AG20443 (cell line): Measurements from ENCODE around the gene CTNNA2.

Experiments
- DNase-seq: peaks from one replicate; pipeline ENCODE4 v3.0.0; 2012; ENCODE audit warnings: low spot score, mixed read lengths

The CTNNA2 gene

DNA sequence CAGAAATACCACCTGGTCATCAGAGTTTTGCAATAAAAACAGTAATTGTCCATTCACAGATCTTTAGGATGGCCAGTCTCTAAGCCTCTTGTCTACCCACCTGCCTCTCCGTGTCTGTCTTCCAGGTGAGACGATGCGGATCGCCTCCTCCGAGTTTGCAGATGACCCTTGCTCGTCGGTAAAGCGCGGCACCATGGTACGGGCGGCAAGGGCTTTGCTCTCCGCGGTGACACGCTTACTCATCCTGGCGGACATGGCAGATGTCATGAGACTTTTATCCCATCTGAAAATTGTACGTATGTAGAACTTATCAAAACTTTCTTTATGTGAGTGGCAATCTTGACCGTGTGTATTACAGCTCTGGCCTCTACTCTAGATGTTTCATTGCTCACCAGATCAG, 345.0 kb downstream of the CTNNA2 start:
- no peak for DNase-seq

DNA sequence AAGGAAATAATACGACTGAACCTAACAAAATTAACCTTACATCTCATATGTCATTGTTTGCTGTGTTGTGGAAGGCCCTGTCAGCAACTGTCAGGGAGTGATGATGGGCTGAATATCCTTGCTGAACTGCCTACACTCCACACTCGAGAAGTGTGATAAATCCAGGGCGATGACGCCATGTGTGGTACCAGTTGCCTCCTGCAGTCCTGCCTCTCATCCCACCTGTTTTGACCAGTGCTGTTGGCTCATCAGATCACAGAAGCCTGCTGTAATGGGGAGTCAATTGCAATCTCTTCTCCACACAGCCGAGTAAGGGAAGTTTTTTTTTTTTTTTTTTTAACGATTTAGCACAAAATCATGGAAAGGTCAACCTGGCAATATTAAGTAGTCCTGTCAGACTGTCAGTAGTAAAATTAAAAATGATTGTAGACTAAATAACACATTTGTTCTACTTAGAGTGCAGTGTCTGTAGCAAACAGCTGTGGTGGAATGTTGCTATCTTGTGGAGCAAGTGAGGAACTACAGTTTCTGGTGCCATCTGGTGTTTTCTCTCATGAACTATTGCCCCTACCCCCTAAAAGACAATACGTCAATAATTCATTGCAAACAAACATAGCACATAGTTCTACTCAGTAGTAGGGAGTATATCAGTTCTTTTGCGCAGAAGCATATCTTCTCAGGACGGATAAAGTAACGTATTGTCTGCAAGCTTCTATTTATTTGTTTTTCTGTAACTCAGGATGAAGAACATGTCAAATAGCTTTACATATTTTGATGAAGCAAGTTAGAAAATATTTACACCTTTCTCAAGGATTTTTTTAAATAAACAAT, 347.6 kb downstream of the CTNNA2 start:
- DNase-seq: peak; percentile 18

- no peak for DNase-seq
These were observed 348.2 kb downstream of the CTNNA2 start for GRCh38 chr2:79861059-79861374.

DNA sequence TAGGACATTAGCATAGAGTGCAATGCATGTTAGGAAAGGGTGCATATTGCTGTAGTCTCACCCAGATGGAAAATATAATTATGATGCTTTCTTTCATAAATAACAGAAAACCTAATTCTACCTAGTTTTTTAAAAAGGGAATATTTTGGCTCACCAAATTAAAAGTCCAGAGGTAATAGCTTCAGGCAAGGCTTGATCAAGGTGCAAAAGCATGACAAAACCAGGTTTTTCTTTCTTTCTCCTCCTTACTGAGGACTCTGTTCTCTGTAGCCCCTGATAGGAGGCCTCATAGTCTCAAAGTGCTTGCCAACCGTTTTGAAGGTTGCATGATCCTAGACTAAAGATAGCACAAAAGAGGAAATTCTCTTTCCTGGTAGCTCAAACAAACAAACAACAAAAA, 349.9 kb downstream of the CTNNA2 start:
- no peak for DNase-seq

DNA sequence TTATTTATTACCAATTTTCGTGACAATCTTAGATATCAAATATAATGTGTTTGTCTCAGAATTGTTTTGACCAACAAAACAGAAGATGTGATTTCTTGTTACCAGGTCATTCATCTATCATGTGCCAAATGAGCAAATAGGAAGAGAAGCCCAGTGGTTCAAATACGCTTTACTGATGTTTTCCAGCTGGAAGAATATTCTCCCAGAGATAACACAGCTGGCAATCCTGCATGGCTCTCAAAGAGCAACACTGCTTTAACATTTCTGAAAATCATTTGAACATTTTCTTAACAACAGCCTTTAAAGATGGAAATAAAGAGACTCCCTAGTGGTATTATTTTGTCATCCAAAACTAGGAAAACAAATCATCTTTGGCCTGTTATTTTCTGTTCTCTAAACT, 359.8 kb downstream of the CTNNA2 start:
- DNase-seq: no peak

DNA sequence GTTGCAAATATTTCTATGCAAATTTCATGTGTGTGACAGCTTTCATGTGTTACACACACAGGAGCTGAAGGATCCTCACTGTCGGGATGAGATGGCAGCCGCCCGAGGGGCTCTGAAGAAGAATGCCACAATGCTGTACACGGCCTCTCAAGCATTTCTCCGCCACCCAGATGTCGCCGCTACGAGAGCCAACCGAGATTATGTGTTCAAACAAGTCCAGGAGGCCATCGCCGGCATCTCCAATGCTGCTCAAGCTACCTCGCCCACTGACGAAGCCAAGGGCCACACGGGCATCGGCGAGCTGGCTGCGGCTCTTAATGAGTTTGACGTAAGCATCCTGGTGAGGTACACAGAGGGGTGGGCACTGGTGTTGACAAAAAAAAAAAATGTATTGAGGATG, 361.2 kb downstream of the CTNNA2 start:
- no peak for DNase-seq

DNA sequence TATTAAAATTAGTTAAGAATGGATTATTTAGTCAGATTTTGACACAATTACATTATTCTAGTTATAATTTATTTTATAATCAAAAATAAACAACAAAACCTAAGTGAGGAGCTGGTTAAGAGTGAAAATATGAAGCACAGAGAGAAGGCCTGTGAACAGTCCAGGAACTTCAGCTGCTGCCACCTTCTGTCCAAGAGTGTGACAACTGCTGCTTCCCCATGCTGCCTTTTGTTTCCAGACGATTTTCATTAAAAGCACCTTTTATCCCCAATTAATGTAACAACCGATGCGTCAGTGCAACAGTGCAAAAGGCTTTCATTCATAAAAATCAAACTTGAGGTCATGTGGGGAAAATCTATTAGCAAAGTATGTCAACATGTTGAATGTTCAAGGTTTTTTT, 363.6 kb downstream of the CTNNA2 start:
- DNase-seq: peak; percentile 18

GRCh38 chr2:79882548-79882947, 369.7 kb downstream of the CTNNA2 start:
- no peak for DNase-seq

DNA sequence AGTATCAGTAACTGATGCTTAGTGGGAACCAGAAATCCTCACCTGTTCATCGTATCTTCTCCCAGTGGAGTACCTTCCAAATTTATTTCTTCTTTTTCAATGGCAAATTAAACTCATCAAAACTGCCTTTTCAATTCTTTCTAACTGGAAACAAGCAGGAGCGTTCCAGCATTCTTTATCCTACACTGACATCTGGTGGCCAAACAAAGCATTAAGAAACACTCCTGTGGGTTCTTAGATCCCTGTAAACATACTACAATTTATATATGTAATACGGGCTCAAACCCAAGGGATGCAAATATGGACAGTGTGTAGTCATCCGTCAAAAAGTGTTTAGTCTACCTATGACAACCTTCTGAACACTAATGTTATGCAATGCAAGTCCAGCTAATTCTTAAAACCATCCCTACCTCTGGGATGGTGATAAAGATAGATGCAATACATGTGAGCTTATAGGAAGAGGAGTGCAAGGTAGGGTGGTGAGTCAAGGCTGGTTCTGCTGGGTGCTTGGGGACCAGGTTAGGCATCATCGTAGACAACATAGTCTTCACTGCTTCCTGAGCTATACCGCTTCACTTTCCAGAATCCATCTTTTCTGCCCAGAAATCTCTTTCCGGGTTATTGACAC, 375.0 kb downstream of the CTNNA2 start:
- peak; percentile 42 for DNase-seq

DNA sequence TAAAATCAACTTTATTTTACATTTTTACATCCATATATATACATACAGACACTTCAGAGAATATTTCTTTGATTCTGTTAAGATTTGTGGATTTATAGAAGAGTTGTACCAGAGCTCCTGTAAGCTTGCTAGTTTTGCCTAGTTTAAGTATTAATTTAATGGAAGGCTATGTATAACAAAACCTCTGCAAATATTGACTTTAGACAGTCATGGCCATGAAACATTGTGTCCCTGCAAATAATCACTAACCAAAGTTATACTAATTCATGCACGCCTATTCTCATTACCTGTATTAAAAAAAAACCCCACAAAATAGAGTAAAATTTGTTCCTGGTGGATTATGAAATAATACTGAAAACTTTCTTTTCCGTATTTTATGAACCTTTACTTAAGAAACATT, 379.3 kb downstream of the CTNNA2 start:
- no peak for DNase-seq

GRCh38 chr2:79899196-79899595, 386.3 kb downstream of the CTNNA2 start:
- DNase-seq: no peak

DNA sequence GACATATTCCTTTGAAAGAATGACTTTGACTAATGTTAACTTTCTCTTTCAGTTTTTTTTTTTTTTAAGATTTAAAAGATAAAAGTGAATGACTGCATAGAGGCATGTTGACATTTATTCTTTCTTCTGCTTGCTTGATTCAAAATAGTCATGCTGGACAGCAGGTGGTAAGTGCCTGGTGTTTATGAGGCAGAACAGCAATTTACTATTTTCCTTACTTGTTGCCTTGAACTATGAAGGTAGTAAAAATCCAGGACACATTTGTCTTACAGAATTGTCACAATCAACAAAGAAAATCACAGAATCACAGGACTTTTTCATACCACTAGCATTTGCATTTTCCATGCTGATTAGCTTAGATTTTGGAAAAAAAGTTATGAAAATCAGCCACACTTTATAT, 388.3 kb downstream of the CTNNA2 start:
- DNase-seq: no peak

GRCh38 chr2:79903222-79904000, 390.6 kb downstream of the CTNNA2 start:
- no peak for DNase-seq

GRCh38 chr2:79906139-79906890, 393.5 kb downstream of the CTNNA2 start:
- no peak for DNase-seq

- DNase-seq: no peak
These were observed 396.7 kb downstream of the CTNNA2 start for GRCh38 chr2:79909521-79909920.

GRCh38 chr2:79910643-79911042, 397.8 kb downstream of the CTNNA2 start:
- DNase-seq: no peak

DNA sequence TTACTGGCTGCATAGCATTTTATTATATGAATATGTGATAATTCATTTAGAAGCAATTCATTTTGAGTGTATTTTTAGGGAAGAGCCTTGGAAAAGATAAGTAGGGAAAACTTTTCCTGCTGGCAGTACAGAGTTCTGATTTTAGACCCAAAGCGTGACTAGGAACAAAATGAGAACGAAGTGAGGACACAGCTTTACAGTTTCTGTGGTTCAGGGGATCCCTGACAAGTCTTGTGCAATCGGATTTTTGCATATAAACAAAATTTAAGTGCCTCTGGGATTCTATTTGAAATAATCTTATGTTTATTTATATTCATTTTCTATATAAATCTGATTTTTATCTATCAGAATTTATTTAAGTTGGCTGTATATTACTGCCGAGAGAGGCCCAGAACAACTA, 402.6 kb downstream of the CTNNA2 start:
- DNase-seq: no peak

GRCh38 chr2:79916285-79916684, 403.4 kb downstream of the CTNNA2 start:
- DNase-seq: no peak

DNA sequence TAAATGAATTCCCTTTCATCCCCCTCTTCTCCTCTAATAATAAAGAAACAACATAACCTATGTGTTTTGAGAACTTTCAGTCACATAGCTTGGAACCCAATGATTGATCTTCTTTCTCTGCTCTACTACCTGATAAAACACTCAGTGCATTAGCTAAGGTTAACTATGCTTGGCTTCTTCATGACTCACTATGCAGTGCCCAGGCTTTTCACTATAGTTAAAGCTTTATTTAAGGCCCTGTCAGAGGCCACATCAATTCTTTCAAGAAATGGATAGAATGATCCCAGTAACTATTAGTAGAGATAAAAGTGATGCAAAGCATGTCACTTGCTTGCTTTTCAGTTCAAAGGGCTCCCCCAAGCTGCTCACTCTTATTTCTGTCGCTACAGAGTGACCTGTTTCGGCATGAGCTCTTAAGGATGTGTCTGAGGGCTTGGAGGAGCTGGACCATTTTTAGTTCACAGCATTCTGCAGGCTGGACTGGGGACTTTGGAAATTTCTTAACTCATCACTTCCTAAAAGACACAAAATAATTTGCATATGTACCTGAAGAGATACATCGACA, 407.7 kb downstream of the CTNNA2 start:
- DNase-seq: no peak

DNA sequence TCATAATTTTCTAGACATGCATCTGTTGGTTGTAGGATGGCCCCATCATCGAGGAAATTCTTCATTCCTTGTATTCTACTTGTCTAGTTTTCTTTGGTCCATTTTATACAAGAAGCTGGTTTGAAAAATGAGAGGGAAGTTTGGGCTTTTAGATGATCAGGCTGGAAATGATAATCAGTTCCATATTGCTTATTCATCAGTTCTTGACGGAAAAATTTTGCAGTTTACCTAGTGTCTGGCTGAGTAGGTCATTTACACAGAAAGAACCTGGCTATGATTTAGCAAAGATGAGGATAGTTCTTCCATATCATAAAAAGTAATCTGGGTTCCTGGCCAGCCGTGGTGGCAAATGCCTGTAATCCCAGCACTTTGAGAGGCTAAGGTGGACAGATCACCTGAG, 416.8 kb downstream of the CTNNA2 start:
- no peak for DNase-seq

DNA sequence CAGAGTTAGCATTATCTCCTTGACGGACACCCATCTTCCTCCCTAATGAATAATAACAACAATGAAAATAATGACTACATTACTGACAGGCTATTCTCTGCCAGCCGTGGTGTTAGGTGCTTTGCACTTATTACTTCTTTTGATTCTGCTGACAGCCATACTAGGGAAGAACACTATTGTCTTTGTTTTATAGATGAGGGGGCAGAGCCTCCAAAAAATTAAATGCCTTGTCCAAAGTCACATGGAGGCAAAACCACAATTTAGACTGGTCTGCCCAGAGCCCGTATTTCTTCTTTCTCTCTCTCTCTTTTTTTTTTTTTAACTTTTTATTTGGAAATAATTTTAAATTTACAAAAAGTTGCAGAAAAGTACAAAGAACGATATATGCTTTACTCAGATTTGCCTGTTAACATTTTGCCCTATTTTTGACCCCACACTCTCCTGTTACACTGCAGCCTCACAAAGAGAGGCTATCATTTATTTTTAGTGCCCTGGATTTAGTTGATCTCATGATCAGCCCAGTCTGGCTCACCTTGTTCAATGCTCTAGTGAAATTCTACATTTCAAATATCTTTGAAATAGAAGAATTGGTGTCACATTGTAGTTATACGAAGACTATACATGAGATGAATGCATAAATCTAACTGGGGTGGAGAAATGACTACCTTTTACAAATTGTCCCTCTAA, 422.3 kb downstream of the CTNNA2 start:
- DNase-seq: no peak
